Upper lobe of left lung (tissue), 6 donors: ENCODE measurements around the gene NPHP1. TPM values are rescaled to one million over a fixed set of nuclear protein-coding genes. Genes with fewer than 3 reads are reported as not detected.
"Not testable (repeated sequence)": the region's sequence is repeated elsewhere in the genome, so short reads cannot be mapped to it uniquely, and the experiment has no call there.

ENCODE experiments used
- ATAC-seq, 2 donors: fragments of 200-7000 bp; cut with Tn5 transposase; one replicate each; pipeline ENCODE4 v1.9.1; 2022; ENCODE audit warnings: mild to moderate bottlenecking in 2 of 2, moderate library complexity in 2 of 2; ENCODE audit not compliant: low FRiP score in 2 of 2
- DNase-seq, 2 donors: peaks; one replicate each; pipeline ENCODE4 v3.0.0-alpha.2; 2019 to 2020
- H3K27ac ChIP-seq, 4 donors: fragments of 200-600 bp; sonication (generic); one replicate each; pipeline ENCODE4 v1.5.1; 2016 to 2019
- H3K27me3 ChIP-seq, 4 donors: fragments of 200-600 bp; sonication (generic); one replicate each; pipeline ENCODE4 v1.5.1; 2017 to 2019
- H3K36me3 ChIP-seq, 4 donors: fragments of 200-600 bp; sonication (generic); one replicate each; pipeline ENCODE4 v1.5.1; 2016 to 2019
- H3K4me1 ChIP-seq, 4 donors: fragments of 200-600 bp; sonication (generic); one replicate each; pipeline ENCODE4 v1.5.1; 2018 to 2019
- H3K4me3 ChIP-seq, 4 donors: fragments of 200-600 bp; sonication (generic); one replicate each; pipeline ENCODE4 v1.5.1; 2017 to 2019; ENCODE audit warnings: mild to moderate bottlenecking in 2 of 4, moderate library complexity in 1 of 4
- H3K9me3 ChIP-seq, 4 donors: fragments of 200-600 bp; sonication (generic); one replicate each; pipeline ENCODE4 v1.5.1; 2018 to 2019
- EP300 ChIP-seq, 4 donors: sonication (generic); formaldehyde crosslinking; IDR thresholded peaks; one replicate each; pipeline ENCODE4 v1.5.1; 2017; ENCODE audit warnings: antibody characterized with exemption in 4 of 4, control low read depth in 2 of 4
- POLR2A ChIP-seq, 4 donors: fragments of 450-650 bp; IDR thresholded peaks; one replicate each; pipeline ENCODE4 v1.5.1; 2016 to 2017; ENCODE audit warnings: antibody characterized with exemption in 4 of 4, mild to moderate bottlenecking in 2 of 4
- POLR2AphosphoS5 ChIP-seq, 2 donors: sonication (generic); formaldehyde crosslinking; IDR thresholded peaks; one replicate each; pipeline ENCODE4 v1.5.1; 2017; ENCODE audit warnings: antibody characterized with exemption in 2 of 2
- WGBS, 2 donors: methylation state at CpG; one replicate each; pipeline ENCODE4 v1.1.5; 2017 to 2018; 5-methylcytosine and 5-hydroxymethylcytosine counted together
- total RNA-seq, 6 donors: library from RNA; depleted of rRNA in 4 of 6; stranded (reverse); fragments of >200 nt in 4 of 6; gene quantifications; one replicate each; pipeline versions ENCODE4 v1.1.0 to v1.2.1, GENCODE V29; 2016 to 2021
- TF ChIP-seq, protein P1 (sequence below), 6 experiments: fragments of 450-650 bp in 4 of 6; fragments of 200-600 bp in 2 of 6; sonication (generic) in 2 of 6; IDR thresholded peaks; one replicate each; pipeline ENCODE4 v1.5.1; 2016 to 2019; ENCODE audit warnings: antibody characterized with exemption in 6 of 6
- donor health status: DM: no; HTN: no; CAD: no; lungs with moderate emphysema.
- donor health status: DM: no; HTN: yes; CAD: no; lungs with severe emphysema.

The NPHP1 gene
- total RNA-seq, 6 donors from 2014 or later, result 3.2 to 18.4 (median 5.4) TPM

DNA sequence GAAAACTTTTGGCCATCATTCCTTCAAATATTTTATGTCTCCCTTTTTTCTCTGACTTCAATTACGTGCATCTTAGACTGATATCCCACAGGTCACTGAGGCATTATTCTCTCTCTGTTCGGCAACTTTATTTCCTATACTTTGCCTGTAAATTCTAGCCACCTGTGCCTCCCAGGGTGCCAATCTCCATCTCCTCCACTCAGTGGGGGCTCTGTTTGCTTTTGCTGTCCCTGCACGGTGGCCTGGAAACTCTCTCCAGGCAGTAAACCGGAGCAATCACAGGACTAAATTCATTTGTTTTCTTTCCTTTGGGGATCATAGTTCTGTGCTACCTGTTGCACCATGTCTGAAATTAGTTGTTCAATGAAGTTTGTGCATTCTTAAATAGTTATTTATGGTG, 17.1 kb upstream of the NPHP1 start:
- Histone ChIP-seq H3K36me3 (no peaks in the 10 kb centered on the region), H3K27me3 (no peaks in the 10 kb centered on the region), H3K9me3 (no peaks in the 10 kb centered on the region), H3K27ac (no peak overlapping the region), H3K4me3 (no peak overlapping the region), H3K4me1 (no peaks in the 10 kb centered on the region)
- DNase-seq, result no peak
- TF ChIP-seq POLR2AphosphoS5 (IDR thresholded peaks at IDR 0.05), result no peak
- TF ChIP-seq, protein P1, sequence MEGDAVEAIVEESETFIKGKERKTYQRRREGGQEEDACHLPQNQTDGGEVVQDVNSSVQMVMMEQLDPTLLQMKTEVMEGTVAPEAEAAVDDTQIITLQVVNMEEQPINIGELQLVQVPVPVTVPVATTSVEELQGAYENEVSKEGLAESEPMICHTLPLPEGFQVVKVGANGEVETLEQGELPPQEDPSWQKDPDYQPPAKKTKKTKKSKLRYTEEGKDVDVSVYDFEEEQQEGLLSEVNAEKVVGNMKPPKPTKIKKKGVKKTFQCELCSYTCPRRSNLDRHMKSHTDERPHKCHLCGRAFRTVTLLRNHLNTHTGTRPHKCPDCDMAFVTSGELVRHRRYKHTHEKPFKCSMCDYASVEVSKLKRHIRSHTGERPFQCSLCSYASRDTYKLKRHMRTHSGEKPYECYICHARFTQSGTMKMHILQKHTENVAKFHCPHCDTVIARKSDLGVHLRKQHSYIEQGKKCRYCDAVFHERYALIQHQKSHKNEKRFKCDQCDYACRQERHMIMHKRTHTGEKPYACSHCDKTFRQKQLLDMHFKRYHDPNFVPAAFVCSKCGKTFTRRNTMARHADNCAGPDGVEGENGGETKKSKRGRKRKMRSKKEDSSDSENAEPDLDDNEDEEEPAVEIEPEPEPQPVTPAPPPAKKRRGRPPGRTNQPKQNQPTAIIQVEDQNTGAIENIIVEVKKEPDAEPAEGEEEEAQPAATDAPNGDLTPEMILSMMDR (IDR thresholded peaks at IDR 0.05), result no peak
- TF ChIP-seq EP300 (IDR thresholded peaks at IDR 0.05), result no peak
- TF ChIP-seq POLR2A (IDR thresholded peaks at IDR 0.05), result no peak
- 63 to 67% methylated on average over 4 of the region's 4 CpGs for WGBS, 2 donors
- no peak for ATAC-seq

DNA sequence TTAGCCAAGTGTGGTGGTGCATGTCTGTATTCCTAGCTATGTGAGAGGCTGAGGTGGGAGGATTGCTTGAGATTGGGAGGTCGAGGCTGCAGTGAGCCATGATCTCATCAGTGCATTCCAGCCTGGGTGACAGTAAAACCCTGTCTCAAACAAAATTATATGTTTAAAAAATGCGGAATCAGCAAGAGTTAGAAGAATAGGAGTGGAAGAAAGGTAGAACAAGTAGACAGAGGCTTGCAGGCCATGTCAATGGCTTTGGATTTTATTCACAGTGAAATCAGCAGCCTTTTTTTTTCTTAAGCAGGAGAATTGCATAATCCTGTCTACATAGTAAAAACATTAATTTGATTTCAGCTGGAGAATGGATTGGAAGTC, 15.4 kb upstream of the NPHP1 start:
- no peaks in the 10 kb centered on the region for H3K27me3 ChIP-seq

DNA sequence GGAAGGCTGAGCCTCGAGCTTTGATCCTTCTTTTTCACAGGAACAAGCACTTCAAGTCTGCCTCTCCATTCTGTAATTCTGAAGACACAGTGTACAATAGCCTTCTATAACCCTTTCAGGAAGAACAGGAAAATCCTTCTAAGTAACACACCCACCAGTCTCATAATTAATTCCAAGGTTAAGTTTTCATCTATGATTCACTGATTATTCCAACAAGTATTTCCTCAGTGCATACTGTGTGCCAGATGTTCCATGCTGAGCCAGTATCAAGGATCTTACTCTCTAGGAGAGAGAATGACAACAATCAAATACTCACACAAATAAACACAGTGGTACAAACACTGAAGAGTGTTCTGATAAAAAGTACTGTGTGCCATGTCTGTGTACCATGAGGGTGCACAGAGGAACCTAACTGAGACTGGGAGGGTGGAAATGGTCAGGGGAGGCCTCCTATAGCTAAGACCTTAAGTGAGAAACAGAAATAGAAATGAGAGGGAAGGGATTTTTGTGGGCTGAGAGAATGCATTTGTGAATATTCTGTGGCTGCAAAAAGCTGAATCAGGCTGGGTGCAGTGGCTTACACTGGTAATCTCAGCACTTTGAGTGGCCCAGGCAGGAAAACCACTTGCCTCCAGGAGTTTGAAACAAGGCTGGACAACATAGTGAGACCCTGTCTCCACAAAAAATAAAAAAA, 14.8 kb upstream of the NPHP1 start:
- Histone ChIP-seq H3K36me3 (no peaks in the 10 kb centered on the region), H3K27me3 (no peaks in the 10 kb centered on the region), H3K9me3 (no peaks in the 10 kb centered on the region), H3K4me1 (no peaks in the 10 kb centered on the region), H3K4me3 (no peak overlapping the region), H3K27ac (no peak overlapping the region)
- DNase-seq, result no peak
- no peak for ATAC-seq
- WGBS, 2 donors, result 23 to 31% methylated on average over 1 of the region's 1 CpG
- TF ChIP-seq, protein P1 (IDR thresholded peaks at IDR 0.05), result no peak
- TF ChIP-seq EP300 (IDR thresholded peaks at IDR 0.05), result no peak
- TF ChIP-seq POLR2AphosphoS5 (IDR thresholded peaks at IDR 0.05), result no peak
- no peak for TF ChIP-seq POLR2A (IDR thresholded peaks at IDR 0.05)

More for the DNA sequence above, 15.4 kb upstream of the NPHP1 start:
- Histone ChIP-seq H3K27ac (no peak overlapping the region), H3K36me3 (no peaks in the 10 kb centered on the region), H3K4me3 (no peak overlapping the region), H3K9me3 (no peaks in the 10 kb centered on the region), H3K4me1 (no peaks in the 10 kb centered on the region)
- ATAC-seq (no peak), DNase-seq (no peak)
- TF ChIP-seq POLR2A (IDR thresholded peaks at IDR 0.05), result no peak
- TF ChIP-seq POLR2AphosphoS5 (IDR thresholded peaks at IDR 0.05), result no peak
- 86 to 88% methylated on average over 2 of the region's 2 CpGs for WGBS, 2 donors

DNA sequence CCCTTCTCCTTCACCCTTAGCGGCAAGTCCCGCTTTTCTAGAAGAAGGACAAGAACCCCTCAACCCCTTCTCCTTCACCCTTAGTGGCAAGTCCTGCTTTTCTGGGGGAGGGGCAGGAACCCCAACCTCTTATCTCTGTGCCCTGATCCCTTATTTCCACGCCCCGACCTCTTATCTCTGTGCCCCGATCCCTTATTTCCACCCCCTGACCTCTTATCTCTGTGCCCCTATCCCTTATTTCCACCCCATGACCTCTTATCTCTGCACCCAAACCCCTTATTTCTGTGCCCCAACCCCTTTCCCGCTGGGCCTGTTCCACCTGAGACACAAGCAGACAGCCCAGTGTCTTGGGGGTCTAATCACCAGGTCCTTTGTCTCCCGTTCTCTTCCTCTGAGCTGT, 14.1 kb upstream of the NPHP1 start:
- H3K9me3 ChIP-seq, ATAC-seq, H3K27ac ChIP-seq, H3K36me3 ChIP-seq, H3K27me3 ChIP-seq, H3K4me1 ChIP-seq, H3K4me3 ChIP-seq, DNase-seq: not testable (repeated sequence)
- 75 to 87% methylated on average over 7 of the region's 7 CpGs for WGBS, 2 donors

DNA sequence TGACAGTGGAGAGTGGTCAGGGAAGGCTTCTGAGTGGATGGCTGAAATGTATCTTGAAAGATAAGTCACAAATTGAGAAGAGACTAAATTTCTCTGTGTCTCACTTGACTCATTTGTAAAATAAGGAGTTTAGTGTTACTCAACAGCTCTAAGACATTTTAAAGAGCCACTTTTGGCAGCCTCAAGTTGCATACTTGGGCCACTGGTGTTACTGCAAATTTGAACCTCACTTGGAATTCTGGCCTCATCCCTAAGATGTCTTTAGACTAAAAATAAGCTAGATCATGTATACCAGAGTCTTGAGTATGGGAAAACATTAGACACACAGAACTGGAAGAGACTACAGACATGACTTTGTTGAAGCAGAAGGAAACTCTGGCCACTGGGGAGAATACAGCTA, 12.0 kb upstream of the NPHP1 start:
- Histone ChIP-seq H3K4me3 (no peak overlapping the region), H3K9me3 (peaks cover 0 to 5% (median 0%) of the 10 kb centered on the region in 4 donors), H3K27me3 (no peaks in the 10 kb centered on the region), H3K36me3 (no peaks in the 10 kb centered on the region), H3K27ac (no peak overlapping the region), H3K4me1 (peaks cover 0 to 4% (median 0%) of the 10 kb centered on the region in 4 donors)
- no peak for TF ChIP-seq EP300 (IDR thresholded peaks at IDR 0.05)
- TF ChIP-seq POLR2AphosphoS5 (IDR thresholded peaks at IDR 0.05), result no peak
- DNase-seq (no peak), ATAC-seq (no peak)

DNA sequence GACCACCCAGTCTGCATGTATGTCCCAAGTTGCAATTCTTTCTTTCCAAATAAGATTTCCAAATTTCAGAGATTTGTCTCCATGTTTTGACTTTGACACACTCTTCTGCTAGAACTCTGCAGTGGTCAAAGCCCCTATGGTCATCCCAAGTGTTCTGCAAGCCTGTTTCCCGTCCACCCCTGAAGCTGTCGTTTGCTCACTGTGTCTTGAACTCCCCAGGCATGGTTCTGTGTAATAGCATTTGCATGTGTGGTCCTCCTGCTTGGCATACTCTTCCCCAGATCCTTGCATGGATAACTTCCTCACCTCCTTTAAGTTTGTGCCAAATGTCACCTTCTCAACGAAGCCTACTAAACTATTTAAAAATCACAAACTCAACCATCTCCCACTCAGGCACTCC, 11.4 kb upstream of the NPHP1 start:
- Histone ChIP-seq H3K9me3 (peaks cover 0 to 5% (median 0%) of the 10 kb centered on the region in 4 donors), H3K36me3 (no peaks in the 10 kb centered on the region), H3K27me3 (no peaks in the 10 kb centered on the region), H3K4me3 (no peak overlapping the region), H3K27ac (no peak overlapping the region), H3K4me1 (peaks cover 4 to 10% (median 5%) of the 10 kb centered on the region in 4 donors)
- TF ChIP-seq, protein P1 (IDR thresholded peaks at IDR 0.05), result no peak
- TF ChIP-seq POLR2A (IDR thresholded peaks at IDR 0.05), result no peak
- TF ChIP-seq EP300 (IDR thresholded peaks at IDR 0.05), result no peak
- TF ChIP-seq POLR2AphosphoS5 (IDR thresholded peaks at IDR 0.05), result no peak
- DNase-seq, result no peak
- ATAC-seq, result no peak
- 51 to 61% methylated on average over 3 of the region's 3 CpGs for WGBS, 2 donors
